Suprapubic skin (tissue), 3 donors: ENCODE measurements around the gene SUPT5H.

ENCODE experiments used
- EP300 ChIP-seq: sonication (generic); formaldehyde crosslinking; IDR thresholded peaks from one replicate; pipeline ENCODE4 v1.6.1; 2017; ENCODE audit warnings: antibody characterized with exemption
- POLR2A ChIP-seq, 2 donors: fragments of 450-650 bp; IDR thresholded peaks; one replicate each; pipeline ENCODE4 v1.6.1; 2017; ENCODE audit warnings: antibody characterized with exemption in 2 of 2, mild to moderate bottlenecking in 2 of 2, moderate library complexity in 2 of 2
- TF ChIP-seq, protein P1 (sequence below), 2 donors: fragments of 200-600 bp in 1 of 2; fragments of 450-650 bp in 1 of 2; sonication (generic) in 1 of 2; IDR thresholded peaks; one replicate each; pipeline ENCODE4 v1.5.1; 2016 to 2019; ENCODE audit warnings: antibody characterized with exemption in 2 of 2, mild to moderate bottlenecking in 1 of 2, moderate library complexity in 1 of 2

DNA sequence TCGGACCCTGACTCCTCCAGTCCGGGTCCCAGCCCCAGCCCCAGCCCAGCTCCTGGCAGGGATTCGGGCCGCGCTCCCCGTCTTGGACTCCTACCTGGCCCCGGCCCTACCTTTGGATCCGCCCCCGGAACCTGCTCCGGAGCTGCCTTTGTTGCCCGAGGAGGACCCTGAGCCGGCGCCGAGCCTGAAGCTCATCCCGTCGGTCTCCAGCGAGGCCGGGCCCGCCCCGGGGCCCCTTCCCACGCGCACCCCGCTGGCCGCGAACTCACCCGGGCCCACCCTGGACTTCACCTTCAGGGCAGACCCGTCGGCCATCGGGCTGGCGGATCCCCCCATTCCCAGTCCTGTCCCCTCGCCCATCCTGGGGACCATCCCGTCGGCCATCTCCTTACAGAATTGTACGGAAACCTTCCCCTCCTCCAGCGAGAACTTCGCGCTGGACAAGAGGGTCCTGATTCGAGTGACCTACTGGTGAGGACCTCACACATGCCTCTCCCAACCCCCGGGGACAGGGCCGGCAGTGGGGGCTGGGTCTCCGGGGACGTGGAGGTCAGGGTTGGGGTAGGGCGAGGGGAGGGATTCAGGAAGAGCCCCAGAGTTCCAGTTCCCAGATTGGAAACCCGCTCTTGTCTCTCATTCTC lies 70.3 kb downstream of the SUPT5H start:
- TF ChIP-seq POLR2A (IDR thresholded peaks at IDR 0.05) (no peak), EP300 (no peak)
- TF ChIP-seq, protein P1, sequence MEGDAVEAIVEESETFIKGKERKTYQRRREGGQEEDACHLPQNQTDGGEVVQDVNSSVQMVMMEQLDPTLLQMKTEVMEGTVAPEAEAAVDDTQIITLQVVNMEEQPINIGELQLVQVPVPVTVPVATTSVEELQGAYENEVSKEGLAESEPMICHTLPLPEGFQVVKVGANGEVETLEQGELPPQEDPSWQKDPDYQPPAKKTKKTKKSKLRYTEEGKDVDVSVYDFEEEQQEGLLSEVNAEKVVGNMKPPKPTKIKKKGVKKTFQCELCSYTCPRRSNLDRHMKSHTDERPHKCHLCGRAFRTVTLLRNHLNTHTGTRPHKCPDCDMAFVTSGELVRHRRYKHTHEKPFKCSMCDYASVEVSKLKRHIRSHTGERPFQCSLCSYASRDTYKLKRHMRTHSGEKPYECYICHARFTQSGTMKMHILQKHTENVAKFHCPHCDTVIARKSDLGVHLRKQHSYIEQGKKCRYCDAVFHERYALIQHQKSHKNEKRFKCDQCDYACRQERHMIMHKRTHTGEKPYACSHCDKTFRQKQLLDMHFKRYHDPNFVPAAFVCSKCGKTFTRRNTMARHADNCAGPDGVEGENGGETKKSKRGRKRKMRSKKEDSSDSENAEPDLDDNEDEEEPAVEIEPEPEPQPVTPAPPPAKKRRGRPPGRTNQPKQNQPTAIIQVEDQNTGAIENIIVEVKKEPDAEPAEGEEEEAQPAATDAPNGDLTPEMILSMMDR (IDR thresholded peaks at IDR 0.05): no peak
